A673 (cell line): Measurements from ENCODE around the gene TBXAS1. TPM values are rescaled to one million over a fixed set of nuclear protein-coding genes. Genes with fewer than 3 reads are reported as not detected.

ENCODE experiments used
- BruUV-seq: library from RNA; stranded (reverse); fragments of 400-500 nt; replicated peaks from 2 replicates; lab custom pipeline; 2021; lab: Mats Ljungman, UMichigan
- CTCF ChIA-PET: fragments of 300-600 bp; sonication (Branson Sonifier 250); formaldehyde crosslinking; loops from one replicate; lab custom pipeline; 2022; ENCODE audit warnings: antibody characterized with exemption; lab: Charles Lee
- POLR2A ChIA-PET: fragments of 300-600 bp; sonication (Branson Sonifier 250); formaldehyde crosslinking; loops from one replicate; lab custom pipeline; 2022; ENCODE audit warnings: antibody characterized with exemption; ENCODE audit not compliant: low non-redundant PET; lab: Charles Lee
- DNase-seq: peaks from one replicate; pipeline ENCODE4 v3.0.0-alpha.2; 2015; ENCODE audit warnings: low spot score
- H3K27ac ChIP-seq: fragments of 200-600 bp; sonication (generic); 2 replicates; pipeline ENCODE4 v1.5.1; 2016; ENCODE audit warnings: mixed run types, low read depth, mild to moderate bottlenecking, mixed read lengths, antibody characterized with exemption, low read length; ENCODE audit not compliant: poor library complexity, severe bottlenecking
- H3K27me3 ChIP-seq: fragments of 200-600 bp; sonication (generic); replicated peaks from 2 replicates; pipeline ENCODE4 v1.6.1; 2017; ENCODE audit warnings: mixed run types, low read depth, mild to moderate bottlenecking, mixed read lengths, antibody characterized with exemption, low read length; ENCODE audit not compliant: insufficient read depth, poor library complexity
- H3K36me3 ChIP-seq: fragments of 200-600 bp; sonication (generic); 2 replicates; pipeline ENCODE4 v1.6.1; 2016; ENCODE audit warnings: mixed run types, mild to moderate bottlenecking, mixed read lengths, antibody characterized with exemption, low read length; ENCODE audit not compliant: insufficient read depth, poor library complexity, severe bottlenecking
- H3K4me1 ChIP-seq: fragments of 200-600 bp; sonication (generic); 2 replicates; pipeline ENCODE4 v1.6.1; 2017; ENCODE audit warnings: mixed run types, mild to moderate bottlenecking, mixed read lengths, antibody characterized with exemption, low read length; ENCODE audit not compliant: insufficient read depth, poor library complexity, severe bottlenecking
- H3K4me3 ChIP-seq: fragments of 200-600 bp; sonication (generic); 2 replicates; pipeline ENCODE4 v1.5.1; 2016; ENCODE audit warnings: low read depth, mixed run types, mild to moderate bottlenecking, mixed read lengths, low read length; ENCODE audit not compliant: poor library complexity, severe bottlenecking
- H3K9me3 ChIP-seq: fragments of 200-600 bp; sonication (generic); 2 replicates; pipeline ENCODE4 v1.6.1; 2016; ENCODE audit warnings: mixed run types, low read depth, mild to moderate bottlenecking, mixed read lengths, antibody characterized with exemption, low read length; ENCODE audit not compliant: poor library complexity, severe bottlenecking
- CTCF ChIP-seq: fragments of 300-800, 200-600 bp; sonication (generic); conservative IDR thresholded peaks from 2 replicates; pipeline ENCODE4 v1.5.1; 2017; ENCODE audit warnings: low read depth, mild to moderate bottlenecking, antibody characterized with exemption, low read length, moderate library complexity, mixed read lengths
- EZH2 ChIP-seq: fragments of 200-600 bp; sonication (generic); IDR thresholded peaks from 2 replicates; pipeline ENCODE4 v1.6.1; 2017; ENCODE audit warnings: borderline replicate concordance, low read depth, mild to moderate bottlenecking, mixed read lengths, antibody characterized with exemption, low read length; ENCODE audit not compliant: poor library complexity, severe bottlenecking
- intact Hi-C: fragments of 100-400 bp; cut with micrococcal nuclease; formaldehyde crosslinking; loops from one replicate; pipeline ENCODE4 v1.10.0; 2022; ENCODE audit not compliant: unreplicated experiment
- total RNA-seq: library from RNA; stranded (reverse); gene quantifications from 2 replicates; pipeline ENCODE4 v1.2.3, GENCODE V29; 2021

The TBXAS1 gene
- total RNA-seq, 1 experiment from 2014 or later = 2.5 TPM

- no peak overlapping the region for H3K27ac ChIP-seq
- no peaks in the 10 kb centered on the region for H3K9me3 ChIP-seq
- ChIA-PET POLR2A (no interaction called here), CTCF (no interaction called here)
- no peak for DNase-seq
- H3K4me1 ChIP-seq = no peaks in the 10 kb centered on the region
- TF ChIP-seq EZH2 = no peak
- BruUV-seq = no TSS peak
- no peak overlapping the region for H3K4me3 ChIP-seq
- peaks cover 13% of the 10 kb centered on the region for H3K27me3 ChIP-seq
- intact Hi-C loops = no loop called here
- H3K36me3 ChIP-seq = no peaks in the 10 kb centered on the region
These were observed 114.3 kb downstream of the TBXAS1 start for GRCh38 chr7:139943401-139943800.

GRCh38 chr7:139944248-139944647 is 115.2 kb downstream of the TBXAS1 start:
- Histone ChIP-seq H3K4me1 (no peaks in the 10 kb centered on the region), H3K4me3 (no peak overlapping the region), H3K27me3 (peaks cover 13% of the 10 kb centered on the region), H3K9me3 (no peaks in the 10 kb centered on the region), H3K27ac (no peak overlapping the region), H3K36me3 (no peaks in the 10 kb centered on the region)
- no peak for TF ChIP-seq CTCF
- TF ChIP-seq EZH2 = no peak
- DNase-seq = no peak
- BruUV-seq = no TSS peak
- intact Hi-C loops = no loop called here
- ChIA-PET CTCF (no interaction called here), POLR2A (no interaction called here)

- POLR2A ChIA-PET = no interaction called here
- no peak overlapping the region for H3K4me3 ChIP-seq
These were observed 117.5 kb downstream of the TBXAS1 start for GRCh38 chr7:139946533-139946932.

More at GRCh38 chr7:139946533-139946932, 117.5 kb downstream of the TBXAS1 start:
- BruUV-seq = no TSS peak
- no peak for DNase-seq
- TF ChIP-seq CTCF (no peak), EZH2 (no peak)
- no peaks in the 10 kb centered on the region for H3K36me3 ChIP-seq
- no peaks in the 10 kb centered on the region for H3K9me3 ChIP-seq
- intact Hi-C loops = no loop called here
- no peaks in the 10 kb centered on the region for H3K4me1 ChIP-seq
- CTCF ChIA-PET = no interaction called here
- no peak overlapping the region for H3K27ac ChIP-seq
- peaks cover 13% of the 10 kb centered on the region for H3K27me3 ChIP-seq
